A549 (cell line): ENCODE results near the gene SPEM1. TPM values are rescaled to one million over a fixed set of nuclear protein-coding genes. Genes with fewer than 3 reads are reported as not detected.

Experiments
- ATAC-seq, 2 experiments: fragments of 200-7000 bp in 1 of 2; fragments of >200 bp in 1 of 2; cut with Nextera tagmentation in 1 of 2; cut with Tn5 transposase in 1 of 2; 3 replicates each; pipeline versions ENCODE4 v1.8.0 to v1.9.1; 2018 to 2020; ENCODE audit warnings: mild to moderate bottlenecking in 1 of 2, moderate library complexity in 1 of 2
- CTCF ChIA-PET: fragments of 300-600 bp; sonication (Branson Sonifier 250); formaldehyde crosslinking; extraction: SDS; loops from one replicate; lab custom pipeline; 2021; ENCODE audit warnings: antibody characterized with exemption, inconsistent platforms; lab: Yijun Ruan, JAX
- POLR2A ChIA-PET: fragments of 350-600 bp; formaldehyde crosslinking; extraction: SDS; loops from one replicate; lab custom pipeline; 2021; ENCODE audit warnings: antibody characterized with exemption, inconsistent platforms; lab: Yijun Ruan, JAX
- DNase-seq, 2 experiments: peaks; one replicate each; pipeline versions ENCODE4 v3.0.0 to v3.0.0-alpha.2; 2011 to 2016; ENCODE audit warnings: low read depth in 1 of 2, low spot score in 1 of 2
- FAIRE-seq: peaks from 2 replicates; lab custom pipeline; 2011; peaks lifted over from hg19 to GRCh38; lab: Jason Lieb, UNC
- H3K27ac ChIP-seq, 2 experiments: fragments of >200 bp; sonication (Bioruptor Twin); formaldehyde crosslinking; 3 replicates each; pipeline ENCODE4 v1.5.1; 2016 to 2017
- H3K4me1 ChIP-seq: fragments of >200 bp; sonication (Bioruptor Twin); formaldehyde crosslinking; 3 replicates; pipeline ENCODE4 v1.6.1; 2016
- H3K4me2 ChIP-seq: fragments of >200 bp; sonication (Bioruptor Twin); formaldehyde crosslinking; 3 replicates; pipeline ENCODE4 v1.6.1; 2016
- H3K4me3 ChIP-seq: fragments of >200 bp; sonication (Bioruptor Twin); formaldehyde crosslinking; 3 replicates; pipeline ENCODE4 v1.5.1; 2016
- H3K9me3 ChIP-seq: fragments of >200 bp; sonication (Bioruptor Twin); formaldehyde crosslinking; 3 replicates; pipeline ENCODE4 v1.6.1; 2016
- CEBPB ChIP-seq, 2 experiments: fragments of >200 bp in 1 of 2; sonication (Bioruptor Twin) in 1 of 2; formaldehyde crosslinking in 1 of 2; IDR thresholded peaks; 2 replicates each; pipeline ENCODE4 v1.6.1; 2012 to 2016
- CHD4 ChIP-seq: fragments of 200-600 bp; sonication (generic); IDR thresholded peaks from 2 replicates; pipeline ENCODE4 v1.6.1; 2016; ENCODE audit warnings: antibody characterized with exemption, mild to moderate bottlenecking, borderline replicate concordance
- ESRRA ChIP-seq: fragments of 150-350 bp; IDR thresholded peaks from 2 replicates; pipeline ENCODE4 v1.6.1; 2014; ENCODE audit warnings: mild to moderate bottlenecking, low read length, borderline replicate concordance
- FOSB ChIP-seq: fragments of 250-450 bp; sonication (Bioruptor Pico); IDR thresholded peaks from 2 replicates; pipeline ENCODE4 v1.5.0; 2020; ENCODE audit warnings: mild to moderate bottlenecking, moderate library complexity
- FOSL2 ChIP-seq, 2 experiments: fragments of 450-650 bp in 1 of 2; fragments of >200 bp in 1 of 2; sonication (Bioruptor Twin) in 1 of 2; formaldehyde crosslinking; IDR thresholded peaks; 2 replicates each; pipeline versions ENCODE4 v1.5.0 to v1.6.1; 2016 to 2020; ENCODE audit warnings: mild to moderate bottlenecking in 1 of 2, moderate library complexity in 1 of 2
- FOXS1 ChIP-seq: fragments of 250-450 bp; sonication (Bioruptor Pico); IDR thresholded peaks from 2 replicates; pipeline ENCODE4 v1.5.0; 2020; ENCODE audit warnings: mild to moderate bottlenecking, moderate library complexity
- HDAC2 ChIP-seq: fragments of 200-600 bp; sonication (generic); IDR thresholded peaks from 2 replicates; pipeline ENCODE4 v1.6.1; 2016
- HOXB13 ChIP-seq: fragments of 250-450 bp; sonication (Bioruptor Pico); IDR thresholded peaks from 2 replicates; pipeline ENCODE4 v1.5.0; 2020; ENCODE audit warnings: low read depth, mild to moderate bottlenecking, moderate library complexity
- NFE2L2 ChIP-seq: fragments of 150-350 bp; conservative IDR thresholded peaks from 2 replicates; pipeline ENCODE4 v1.6.1; 2014; ENCODE audit warnings: low read length
- RARB ChIP-seq: fragments of 250-450 bp; sonication (Bioruptor Pico); IDR thresholded peaks from 2 replicates; pipeline ENCODE4 v1.8.0; 2021; ENCODE audit warnings: mild to moderate bottlenecking, moderate library complexity
- RCOR1 ChIP-seq: fragments of 150-350 bp; IDR thresholded peaks from 2 replicates; pipeline ENCODE4 v1.6.1; 2014; ENCODE audit warnings: antibody characterized with exemption, low read length, low read depth
- RFX5 ChIP-seq: fragments of 450-650 bp; IDR thresholded peaks from 2 replicates; pipeline ENCODE4 v1.7.1; 2014; ENCODE audit warnings: antibody characterized with exemption, mild to moderate bottlenecking, moderate library complexity
- TFCP2L1 ChIP-seq: fragments of 250-450 bp; sonication (Bioruptor Pico); IDR thresholded peaks from 2 replicates; pipeline ENCODE4 v1.5.0; 2021; ENCODE audit warnings: mild to moderate bottlenecking
- TP53 ChIP-seq: fragments of 250-450 bp; sonication (Bioruptor Pico); IDR thresholded peaks from 2 replicates; pipeline ENCODE4 v1.5.0; 2021; ENCODE audit warnings: mild to moderate bottlenecking, moderate library complexity
- whole genome bisulfite sequencing: methylation state at CpG from one replicate; pipeline ENCODE4 v1.1.6; 2017; ENCODE audit errors: missing lambda C conversion rate; 5-methylcytosine and 5-hydroxymethylcytosine counted together
- polyA plus RNA-seq, 4 experiments: library from polyadenylated mRNA; depleted of rRNA in 3 of 4; stranded (reverse); fragments of >200 nt; fragmentation: RNase III in 1 of 4; extraction: RNeasy Plus Mini Kit Qiagen cat#74134 plus additional on column Dnase treatment in 1 of 4; gene quantifications; 2 replicates in 3 of 4; 3 replicates in 1 of 4; pipeline ENCODE4 v1.2.3, GENCODE V29; 2011 to 2017
- TF ChIP-seq, protein P1 (sequence below): fragments of 450-650 bp; IDR thresholded peaks from 2 replicates; pipeline ENCODE4 v1.6.1; 2014; ENCODE audit warnings: antibody characterized with exemption
- TF ChIP-seq, protein P2 (sequence below): fragments of 250-450 bp; sonication (Bioruptor Pico); IDR thresholded peaks from 2 replicates; pipeline ENCODE4 v1.5.0; 2021; ENCODE audit warnings: mild to moderate bottlenecking, moderate library complexity, borderline replicate concordance

The SPEM1 gene
- polyA plus RNA-seq, 2 of the 4 experiments (the other 2 are of a cell fraction): 0.09 TPM; not detected in 1

GRCh38 chr17:7429722-7430121 lies 9.6 kb downstream of the SPEM1 start:
- Histone ChIP-seq H3K9me3 (no peaks in the 10 kb centered on the region), H3K4me1 (no peaks in the 10 kb centered on the region), H3K4me3 (no peak overlapping the region)
- POLR2A ChIA-PET: interaction anchor here (1.0 kb wide), 1 partner anchor 9 kb away, joined by 3 read pairs; no protein-coding TSS in a partner anchor
- FAIRE-seq: no peak
- no peak for TF ChIP-seq CHD4
- TF ChIP-seq, all 56 proteins: peak for 0
- CTCF ChIA-PET: interaction anchor here (1.0 to 17.0 kb wide), 3 partner anchors 10 to 75 kb away, joined by 3 to 232 read pairs (median 18); partner anchors contain the start of genes KCTD11, SPEM1 and TMEM95
- Histone ChIP-seq H3K27ac (no peak overlapping the region), H3K4me2 (no peak overlapping the region)
- 79% methylated on average over 7 of the region's 10 CpGs for WGBS
- DNase-seq (no peak), ATAC-seq (no peak)

GRCh38 chr17:7431231-7431630 lies 11.1 kb downstream of the SPEM1 start:
- no peaks in the 10 kb centered on the region for H3K9me3 ChIP-seq
- 62% methylated on average over 1 of the region's 1 CpG for WGBS
- peaks cover 3% of the 10 kb centered on the region for H3K4me1 ChIP-seq
- no peak overlapping the region for H3K4me3 ChIP-seq
- no peak for ATAC-seq
- TF ChIP-seq FOXS1 (CRISPR knock-in tag): no peak
- TF ChIP-seq, protein P1, sequence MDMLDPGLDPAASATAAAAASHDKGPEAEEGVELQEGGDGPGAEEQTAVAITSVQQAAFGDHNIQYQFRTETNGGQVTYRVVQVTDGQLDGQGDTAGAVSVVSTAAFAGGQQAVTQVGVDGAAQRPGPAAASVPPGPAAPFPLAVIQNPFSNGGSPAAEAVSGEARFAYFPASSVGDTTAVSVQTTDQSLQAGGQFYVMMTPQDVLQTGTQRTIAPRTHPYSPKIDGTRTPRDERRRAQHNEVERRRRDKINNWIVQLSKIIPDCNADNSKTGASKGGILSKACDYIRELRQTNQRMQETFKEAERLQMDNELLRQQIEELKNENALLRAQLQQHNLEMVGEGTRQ: no peak
- no peak for TF ChIP-seq RCOR1
- no peak for TF ChIP-seq RFX5
- TF ChIP-seq HDAC2: no peak
- TF ChIP-seq ESRRA: no peak
- no peak for TF ChIP-seq TP53
- no peak for TF ChIP-seq NFE2L2
- no peak for TF ChIP-seq CEBPB (IDR thresholded peaks at IDR 0.05)
- TF ChIP-seq FOSL2 (IDR thresholded peaks at IDR 0.05): no peak
- TF ChIP-seq FOSL2 (CRISPR knock-in tag; IDR thresholded peaks at IDR 0.05): no peak
- TF ChIP-seq TFCP2L1: no peak
- FAIRE-seq: no peak
- ChIA-PET POLR2A (no interaction called here), CTCF (interaction anchor here (0.7 to 17.0 kb wide), 6 partner anchors 10 to 129 kb away, joined by 3 to 232 read pairs (median 6); partner anchors contain the start of genes KCTD11, SPEM1 and TMEM95)
- no peak for DNase-seq
- H3K27ac ChIP-seq: no peak overlapping the region
- H3K4me2 ChIP-seq: no peak overlapping the region

DNA sequence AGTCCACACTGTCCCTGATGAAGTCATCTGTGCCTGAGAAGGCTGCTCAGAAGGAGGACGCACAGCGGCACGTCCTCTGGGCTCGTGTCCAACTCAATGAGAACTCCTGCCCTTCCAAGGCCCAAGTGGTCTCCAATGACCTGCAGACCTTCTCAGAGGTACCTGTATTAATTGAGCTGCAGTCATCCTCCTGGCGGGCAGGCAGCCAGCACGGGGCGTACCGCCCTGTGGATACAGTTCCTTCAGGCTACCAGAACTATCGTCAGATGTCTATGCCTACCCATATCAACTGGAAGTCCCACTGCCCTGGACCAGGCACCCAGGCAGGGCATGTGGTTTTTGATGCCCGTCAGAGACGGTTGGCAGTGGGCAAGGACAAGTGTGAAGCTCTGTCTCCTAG lies 12.2 kb downstream of the SPEM1 start:
- H3K4me2 ChIP-seq: no peak overlapping the region
- ChIA-PET CTCF (interaction anchor here (0.8 to 17.0 kb wide), 10 partner anchors 12 to 255 kb away, joined by 3 to 232 read pairs (median 4); partner anchors contain the start of genes KCTD11, SOX15, SPEM1 and TMEM95), POLR2A (no interaction called here)
- DNase-seq (no peak), ATAC-seq (no peak), FAIRE-seq (no peak)
- 88% methylated on average over 11 of the region's 11 CpGs for WGBS
- no peak overlapping the region for H3K27ac ChIP-seq
- H3K4me3 ChIP-seq: no peak overlapping the region
- H3K4me1 ChIP-seq: peaks cover 11% of the 10 kb centered on the region
- H3K9me3 ChIP-seq: no peaks in the 10 kb centered on the region
- no peak for TF ChIP-seq FOSB (CRISPR knock-in tag)
- TF ChIP-seq RFX5: no peak
- no peak for TF ChIP-seq RARB
- TF ChIP-seq, protein P2, sequence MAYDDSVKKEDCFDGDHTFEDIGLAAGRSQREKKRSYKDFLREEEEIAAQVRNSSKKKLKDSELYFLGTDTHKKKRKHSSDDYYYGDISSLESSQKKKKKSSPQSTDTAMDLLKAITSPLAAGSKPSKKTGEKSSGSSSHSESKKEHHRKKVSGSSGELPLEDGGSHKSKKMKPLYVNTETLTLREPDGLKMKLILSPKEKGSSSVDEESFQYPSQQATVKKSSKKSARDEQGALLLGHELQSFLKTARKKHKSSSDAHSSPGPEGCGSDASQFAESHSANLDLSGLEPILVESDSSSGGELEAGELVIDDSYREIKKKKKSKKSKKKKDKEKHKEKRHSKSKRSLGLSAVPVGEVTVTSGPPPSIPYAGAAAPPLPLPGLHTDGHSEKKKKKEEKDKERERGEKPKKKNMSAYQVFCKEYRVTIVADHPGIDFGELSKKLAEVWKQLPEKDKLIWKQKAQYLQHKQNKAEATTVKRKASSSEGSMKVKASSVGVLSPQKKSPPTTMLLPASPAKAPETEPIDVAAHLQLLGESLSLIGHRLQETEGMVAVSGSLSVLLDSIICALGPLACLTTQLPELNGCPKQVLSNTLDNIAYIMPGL (CRISPR knock-in tag): no peak
- no peak for TF ChIP-seq HOXB13
- TF ChIP-seq, protein P1: no peak
- TF ChIP-seq, all 56 proteins: peak for 0
